ENCODE data around the gene PLA2G4A. TPM values are rescaled to one million over a fixed set of nuclear protein-coding genes. Genes with fewer than 3 reads are reported as not detected.
A peak's percentile ranks its signal among the peaks of the same experiment; 100 is the strongest.

PLA2G4A gene
- total and polyA plus RNA-seq, 2 experiments from 2014 or later = 1.6 to 2.9 TPM

GRCh38 chr1:186854102-186854501 is 25.4 kb downstream of the PLA2G4A start:
- in situ Hi-C loops (cut with MboI) = no loop called here

DNA sequence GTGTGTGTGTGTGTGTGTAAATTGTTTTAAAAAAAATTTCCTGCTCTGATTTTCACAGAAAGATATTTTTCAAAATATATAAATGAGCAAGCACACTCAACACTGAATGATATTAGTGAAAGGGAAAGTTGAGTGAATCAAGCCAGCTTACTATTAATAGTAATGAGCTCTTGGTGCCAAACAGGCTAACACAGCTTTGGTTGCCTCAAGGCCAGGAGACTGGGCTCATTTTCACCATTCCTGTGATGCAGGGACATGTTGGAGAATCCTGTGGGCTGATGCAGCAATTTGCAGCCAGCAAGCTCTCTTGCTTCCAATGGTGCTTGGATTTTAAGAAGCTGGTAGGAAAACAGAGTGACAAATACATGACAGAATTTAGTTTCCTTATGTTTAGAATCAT is 30.2 kb downstream of the PLA2G4A start:
- Histone ChIP-seq H2AFZ (no peak overlapping the region), H4K20me1 (ENCODE audit: insufficient read depth) (no peaks in the 10 kb centered on the region), H3K4me1 (ENCODE audit: insufficient read depth) (peaks cover 5% of the 10 kb centered on the region; the same call in 1 of the 2 replicates), H3K9me2 (ENCODE audit: insufficient read depth) (no peaks in the 10 kb centered on the region), H3K9me3 (ENCODE audit: low read depth) (no peaks in the 10 kb centered on the region), H3K36me3 (ENCODE audit: low read depth) (no peaks in the 10 kb centered on the region), H3K27ac (no peak overlapping the region), H3K79me2 (ENCODE audit: insufficient read depth) (no peaks in the 10 kb centered on the region), H3K4me3 (no peak overlapping the region), H3K9ac (no peak overlapping the region), H3K27me3 (replicated peaks; ENCODE audit: insufficient read depth) (no peaks in the 10 kb centered on the region), H3K4me2 (ENCODE audit: unreplicated experiment) (peak overlapping the region; percentile 14), H3F3A (ENCODE audit: insufficient read depth) (no peaks in the 10 kb centered on the region)
- in situ Hi-C loops (cut with MboI) = no loop called here
- peak; percentile 42 for DNase-seq
- TF ChIP-seq EZH2phosphoT487 (IDR thresholded peaks at IDR 0.05; ENCODE audit: insufficient read depth, low read depth) (no peak), EZH2 (IDR thresholded peaks at IDR 0.05; ENCODE audit: insufficient read depth, poor library complexity, severe bottlenecking) (no peak)

More at GRCh38 chr1:186854102-186854501, 25.4 kb downstream of the PLA2G4A start:
- H3F3A ChIP-seq (ENCODE audit: insufficient read depth) = no peaks in the 10 kb centered on the region
- no peaks in the 10 kb centered on the region for H3K27me3 ChIP-seq (replicated peaks; ENCODE audit: insufficient read depth)
- peaks cover 4% of the 10 kb centered on the region; the same call in 1 of the 2 replicates for H3K4me1 ChIP-seq (ENCODE audit: insufficient read depth)
- no peaks in the 10 kb centered on the region for H3K9me3 ChIP-seq (ENCODE audit: low read depth)
- H3K9ac ChIP-seq = no peak overlapping the region
- H3K4me2 ChIP-seq (ENCODE audit: unreplicated experiment) = no peak overlapping the region
- WGBS, 2 experiments (ENCODE audit: low coverage in 1 of 2, low lambda C conversion rate in 2 of 2, missing lambda C conversion rate in 2 of 2) = 89% methylated on average over 4 of the region's 4 CpGs
- DNase-seq = no peak
- H4K20me1 ChIP-seq (ENCODE audit: insufficient read depth) = no peaks in the 10 kb centered on the region
- H3K27ac ChIP-seq = no peak overlapping the region
- TF ChIP-seq EZH2 (IDR thresholded peaks at IDR 0.05; ENCODE audit: insufficient read depth, poor library complexity, severe bottlenecking) = no peak
- H3K4me3 ChIP-seq = no peak overlapping the region
- no peaks in the 10 kb centered on the region for H3K36me3 ChIP-seq (ENCODE audit: low read depth)
- H3K9me2 ChIP-seq (ENCODE audit: insufficient read depth) = no peaks in the 10 kb centered on the region
- H2AFZ ChIP-seq = no peak overlapping the region
- H3K79me2 ChIP-seq (ENCODE audit: insufficient read depth) = no peaks in the 10 kb centered on the region

DNA sequence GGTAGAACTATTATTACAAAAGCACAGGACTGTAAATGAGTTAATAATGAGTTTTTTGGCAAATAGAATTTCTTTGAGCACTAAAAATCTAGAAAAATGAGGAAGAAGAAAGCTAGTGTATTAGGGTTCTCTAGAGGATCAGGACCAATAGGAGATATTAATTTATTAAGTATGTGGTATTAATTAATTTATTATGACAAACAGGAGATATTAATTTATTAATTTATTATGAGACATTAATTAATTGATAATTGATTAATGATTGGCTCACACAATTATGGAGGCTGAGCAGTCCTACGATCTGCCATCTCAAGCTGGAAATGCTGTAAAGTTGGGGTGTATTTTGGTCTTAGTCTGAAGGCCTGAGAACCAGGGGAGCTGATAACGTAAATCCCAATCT is 31.2 kb downstream of the PLA2G4A start:
- Histone ChIP-seq H3K36me3 (ENCODE audit: low read depth) (no peaks in the 10 kb centered on the region), H3K27me3 (replicated peaks; ENCODE audit: insufficient read depth) (no peaks in the 10 kb centered on the region), H3F3A (ENCODE audit: insufficient read depth) (no peaks in the 10 kb centered on the region), H3K4me1 (ENCODE audit: insufficient read depth) (peaks cover 5% of the 10 kb centered on the region; the same call in 1 of the 2 replicates), H4K20me1 (ENCODE audit: insufficient read depth) (no peaks in the 10 kb centered on the region), H3K9me2 (ENCODE audit: insufficient read depth) (no peaks in the 10 kb centered on the region), H3K4me3 (no peak overlapping the region), H3K4me2 (ENCODE audit: unreplicated experiment) (no peak overlapping the region), H3K9ac (no peak overlapping the region), H3K27ac (no peak overlapping the region), H3K9me3 (ENCODE audit: low read depth) (no peaks in the 10 kb centered on the region), H2AFZ (no peak overlapping the region), H3K79me2 (ENCODE audit: insufficient read depth) (no peaks in the 10 kb centered on the region)
- in situ Hi-C loops (cut with MboI) = no loop called here
- TF ChIP-seq EZH2phosphoT487 (IDR thresholded peaks at IDR 0.05; ENCODE audit: insufficient read depth, low read depth) = no peak
- TF ChIP-seq EZH2 (IDR thresholded peaks at IDR 0.05; ENCODE audit: insufficient read depth, poor library complexity, severe bottlenecking) = no peak
- 89 to 93% methylated on average over 2 of the region's 2 CpGs for WGBS, 2 experiments (ENCODE audit: low coverage in 1 of 2, low lambda C conversion rate in 2 of 2, missing lambda C conversion rate in 2 of 2)
- no peak for DNase-seq

DNA sequence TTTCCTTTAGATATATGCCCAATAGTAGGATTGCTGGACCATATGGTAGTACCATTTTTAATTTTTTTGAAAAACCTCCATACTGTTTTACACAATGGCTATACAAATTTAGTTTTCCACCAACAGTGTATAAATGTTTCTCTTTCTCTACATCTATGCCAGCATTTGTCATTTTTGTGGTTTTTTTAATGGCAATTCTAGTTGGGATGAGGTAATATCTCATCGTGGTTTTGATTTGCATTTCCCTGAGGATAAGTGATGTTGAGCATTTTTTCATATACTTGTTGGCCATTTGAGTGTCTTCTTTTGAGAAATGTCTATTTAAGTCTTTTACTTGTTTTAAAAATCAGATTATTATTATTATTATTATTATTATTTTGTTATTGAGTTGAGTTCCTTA is 35.5 kb downstream of the PLA2G4A start:
- no peaks in the 10 kb centered on the region for H3K9me3 ChIP-seq (ENCODE audit: low read depth)
- no peak overlapping the region for H3K27ac ChIP-seq
- peaks cover 8% of the 10 kb centered on the region for H3K4me1 ChIP-seq (ENCODE audit: insufficient read depth)
- no peak overlapping the region for H3K4me3 ChIP-seq
- TF ChIP-seq EZH2phosphoT487 (IDR thresholded peaks at IDR 0.05; ENCODE audit: insufficient read depth, low read depth) (no peak), EZH2 (IDR thresholded peaks at IDR 0.05; ENCODE audit: insufficient read depth, poor library complexity, severe bottlenecking) (no peak)
- no peaks in the 10 kb centered on the region for H3K79me2 ChIP-seq (ENCODE audit: insufficient read depth)
- no peak overlapping the region for H3K4me2 ChIP-seq (ENCODE audit: unreplicated experiment)
- WGBS, 2 experiments (ENCODE audit: low coverage in 1 of 2, low lambda C conversion rate in 2 of 2, missing lambda C conversion rate in 2 of 2) = 14 to 20% methylated on average over 1 of the region's 1 CpG
- no peaks in the 10 kb centered on the region for H4K20me1 ChIP-seq (ENCODE audit: insufficient read depth)
- in situ Hi-C loops (cut with MboI) = no loop called here
- H3F3A ChIP-seq (ENCODE audit: insufficient read depth) = peaks cover 8% of the 10 kb centered on the region; the same call in 1 of the 2 replicates
- no peak overlapping the region for H3K9ac ChIP-seq
- no peaks in the 10 kb centered on the region for H3K27me3 ChIP-seq (replicated peaks; ENCODE audit: insufficient read depth)
- DNase-seq = peak; percentile 46
- H3K9me2 ChIP-seq (ENCODE audit: insufficient read depth) = no peaks in the 10 kb centered on the region
- H3K36me3 ChIP-seq (ENCODE audit: low read depth) = no peaks in the 10 kb centered on the region
- H2AFZ ChIP-seq = no peak overlapping the region

DNA sequence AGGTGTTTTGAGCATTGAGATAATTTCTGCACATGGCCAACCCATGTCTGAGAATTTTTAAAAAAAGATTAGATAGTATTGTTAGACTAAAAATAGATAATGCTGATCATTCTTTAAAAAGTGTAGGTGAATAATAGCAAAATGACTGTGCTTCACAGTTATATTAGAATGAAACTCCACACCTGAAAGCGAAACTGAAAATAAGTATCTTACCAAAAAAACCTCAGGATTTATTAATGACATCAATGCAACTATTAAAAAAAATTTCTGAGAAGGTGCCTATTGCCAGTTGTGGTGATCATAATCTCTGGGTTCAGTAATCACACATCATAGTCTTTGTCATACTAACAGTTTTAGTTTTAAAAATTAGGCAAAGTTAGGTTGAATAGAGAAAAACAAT is 36.5 kb downstream of the PLA2G4A start:
- H3K9ac ChIP-seq = no peak overlapping the region
- peaks cover 8% of the 10 kb centered on the region for H3K4me1 ChIP-seq (ENCODE audit: insufficient read depth)
- no peak overlapping the region for H2AFZ ChIP-seq
- WGBS, 2 experiments (ENCODE audit: low coverage in 1 of 2, low lambda C conversion rate in 2 of 2, missing lambda C conversion rate in 2 of 2) = 92 to 96% methylated on average over 1 of the region's 1 CpG
- H3K79me2 ChIP-seq (ENCODE audit: insufficient read depth) = no peaks in the 10 kb centered on the region
- no peaks in the 10 kb centered on the region for H3K9me3 ChIP-seq (ENCODE audit: low read depth)
- in situ Hi-C loops (cut with MboI) = no loop called here
- H4K20me1 ChIP-seq (ENCODE audit: insufficient read depth) = no peaks in the 10 kb centered on the region
- no peak for DNase-seq
- H3K9me2 ChIP-seq (ENCODE audit: insufficient read depth) = no peaks in the 10 kb centered on the region
- H3K27ac ChIP-seq = no peak overlapping the region
- H3K36me3 ChIP-seq (ENCODE audit: low read depth) = no peaks in the 10 kb centered on the region
- H3F3A ChIP-seq (ENCODE audit: insufficient read depth) = peaks cover 8% of the 10 kb centered on the region; the same call in 1 of the 2 replicates
- H3K4me2 ChIP-seq (ENCODE audit: unreplicated experiment) = no peak overlapping the region
- TF ChIP-seq EZH2 (IDR thresholded peaks at IDR 0.05; ENCODE audit: insufficient read depth, poor library complexity, severe bottlenecking) (no peak), EZH2phosphoT487 (IDR thresholded peaks at IDR 0.05; ENCODE audit: insufficient read depth, low read depth) (no peak)
- H3K27me3 ChIP-seq (replicated peaks; ENCODE audit: insufficient read depth) = no peaks in the 10 kb centered on the region
- no peak overlapping the region for H3K4me3 ChIP-seq
